Esophagus (tissue), 2 donors: ENCODE measurements around the gene SORCS2. TPM values are rescaled to one million over a fixed set of nuclear protein-coding genes. Genes with fewer than 3 reads are reported as not detected.

Experiments used
- H3K27ac ChIP-seq, 2 donors: one replicate each; pipeline ENCODE4 v1.5.1; 2013; ENCODE audit warnings: low read depth in 2 of 2, mild to moderate bottlenecking in 2 of 2, inconsistent platforms in 1 of 2, low read length in 1 of 2, moderate library complexity in 1 of 2
- H3K27me3 ChIP-seq, 2 donors: one replicate each; pipeline ENCODE4 v1.6.1; 2013; ENCODE audit warnings: low read length in 2 of 2, control low read depth in 1 of 2, mild to moderate bottlenecking in 1 of 2; ENCODE audit not compliant: insufficient read depth in 2 of 2, control insufficient read depth in 1 of 2
- H3K36me3 ChIP-seq, 2 donors: one replicate each; pipeline ENCODE4 v1.6.1; 2013; ENCODE audit warnings: low read length in 1 of 2; ENCODE audit not compliant: control insufficient read depth in 2 of 2, insufficient read depth in 2 of 2
- H3K4me1 ChIP-seq, 2 donors: one replicate each; pipeline ENCODE4 v1.6.1; 2013; ENCODE audit warnings: low read length in 1 of 2; ENCODE audit not compliant: control insufficient read depth in 2 of 2, insufficient read depth in 2 of 2
- H3K4me3 ChIP-seq, 2 donors: one replicate each; pipeline ENCODE4 v1.5.1; 2013; ENCODE audit warnings: low read length in 2 of 2, mild to moderate bottlenecking in 2 of 2, low read depth in 1 of 2, moderate library complexity in 1 of 2
- H3K9me3 ChIP-seq, 2 donors: one replicate each; pipeline ENCODE4 v1.6.1; 2013; ENCODE audit warnings: mild to moderate bottlenecking in 2 of 2, low read depth in 1 of 2, low read length in 1 of 2, moderate library complexity in 1 of 2; ENCODE audit not compliant: control insufficient read depth in 2 of 2, insufficient read depth in 1 of 2
- WGBS, 2 donors: extraction: QIAGEN DNeasy Blood & Tissue Kit; methylation state at CpG; one replicate each; pipeline ENCODE4 v1.1.7; 2013; 5-methylcytosine and 5-hydroxymethylcytosine counted together
- polyA plus RNA-seq, 2 donors: library from polyadenylated mRNA; stranded (reverse); fragments of 200-250 nt; gene quantifications; one replicate each; pipeline ENCODE4 v1.2.3, GENCODE V29; 2013
- donor health status: healthy with polysubstance abuse.
- donor health status: Bipolar disorder and iron deficiency.

Gene SORCS2
- polyA plus RNA-seq, 2 donors: 1.1 to 1.2 TPM

DNA sequence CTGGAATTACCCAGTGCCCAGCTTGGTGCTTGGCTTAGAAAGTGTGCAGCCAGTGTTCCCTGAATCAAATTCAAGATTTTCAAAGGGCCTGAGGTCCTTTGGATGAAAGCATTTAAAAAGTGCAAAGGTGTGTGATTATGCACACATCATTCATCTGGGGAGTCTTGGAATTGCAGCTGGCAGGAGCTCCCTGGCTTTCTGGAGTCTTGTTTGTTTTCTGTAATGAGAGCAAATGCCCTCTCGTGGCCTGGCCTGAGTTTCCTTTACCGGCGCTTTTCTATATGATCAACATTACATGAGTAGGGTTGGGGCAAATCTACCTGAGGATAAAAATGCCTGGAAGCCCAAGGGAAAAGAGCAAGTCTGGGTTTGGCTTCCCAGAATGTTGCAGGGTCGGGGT, 24.6 kb upstream of the SORCS2 start:
- 41 to 44% methylated on average over 4 of the region's 4 CpGs for WGBS, 2 donors
- Histone ChIP-seq H3K27ac (no peak overlapping the region), H3K36me3 (no peaks in the 10 kb centered on the region), H3K9me3 (no peaks in the 10 kb centered on the region), H3K4me3 (no peak overlapping the region), H3K4me1 (peaks cover 0 to 3% of the 10 kb centered on the region in 2 donors), H3K27me3 (no peaks in the 10 kb centered on the region)

DNA sequence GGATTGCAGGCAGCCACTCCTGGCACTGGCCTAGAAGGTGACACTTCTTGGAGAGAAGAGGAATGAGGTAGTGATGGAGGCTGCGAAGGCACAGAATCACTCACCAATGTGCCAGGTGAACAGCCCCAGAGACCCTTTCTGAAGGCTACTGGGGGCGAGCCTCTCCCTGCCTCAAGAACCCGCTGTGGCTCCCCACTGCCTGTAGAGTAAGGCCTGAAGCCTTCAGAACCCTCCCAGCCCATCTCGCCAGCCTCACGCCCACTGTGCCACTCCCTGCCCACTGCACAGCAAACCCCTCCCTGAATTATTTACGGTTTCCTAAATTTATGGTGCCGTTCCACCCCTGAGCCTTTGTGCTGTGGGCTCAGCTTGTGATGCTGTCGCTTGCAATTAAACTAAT, 24.2 kb upstream of the SORCS2 start:
- H3K9me3 ChIP-seq: no peaks in the 10 kb centered on the region
- peaks cover 0 to 3% of the 10 kb centered on the region in 2 donors for H3K4me1 ChIP-seq
- no peak overlapping the region for H3K4me3 ChIP-seq
- H3K27ac ChIP-seq: no peak overlapping the region
- WGBS, 2 donors: 85 to 86% methylated on average over 8 of the region's 8 CpGs
- no peaks in the 10 kb centered on the region for H3K27me3 ChIP-seq
- H3K36me3 ChIP-seq: no peaks in the 10 kb centered on the region

DNA sequence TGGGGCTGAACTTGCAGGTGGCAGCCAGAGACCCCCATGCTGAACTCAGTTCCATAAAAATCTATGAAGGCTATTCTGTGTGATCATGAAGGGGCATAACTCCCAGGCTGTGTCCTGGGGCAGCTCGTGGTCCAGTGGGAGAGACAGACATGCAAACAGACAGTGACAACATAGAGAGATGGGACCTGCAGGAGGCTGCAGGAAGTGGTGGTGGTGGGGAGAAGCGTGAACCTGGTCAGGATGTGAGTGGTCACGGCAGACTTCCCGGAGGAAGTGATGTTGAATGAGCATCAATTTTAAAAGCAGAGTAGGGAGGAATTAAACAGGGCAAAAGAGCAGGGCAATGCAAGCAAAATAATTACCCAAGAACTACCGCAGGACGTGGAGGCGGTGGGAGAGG, 23.2 kb upstream of the SORCS2 start:
- peaks cover 0 to 3% of the 10 kb centered on the region in 2 donors for H3K4me1 ChIP-seq
- no peaks in the 10 kb centered on the region for H3K27me3 ChIP-seq
- no peak overlapping the region for H3K4me3 ChIP-seq
- WGBS, 2 donors: 83 to 85% methylated on average over 7 of the region's 7 CpGs
- H3K36me3 ChIP-seq: no peaks in the 10 kb centered on the region
- H3K9me3 ChIP-seq: no peaks in the 10 kb centered on the region
- H3K27ac ChIP-seq: no peak overlapping the region

DNA sequence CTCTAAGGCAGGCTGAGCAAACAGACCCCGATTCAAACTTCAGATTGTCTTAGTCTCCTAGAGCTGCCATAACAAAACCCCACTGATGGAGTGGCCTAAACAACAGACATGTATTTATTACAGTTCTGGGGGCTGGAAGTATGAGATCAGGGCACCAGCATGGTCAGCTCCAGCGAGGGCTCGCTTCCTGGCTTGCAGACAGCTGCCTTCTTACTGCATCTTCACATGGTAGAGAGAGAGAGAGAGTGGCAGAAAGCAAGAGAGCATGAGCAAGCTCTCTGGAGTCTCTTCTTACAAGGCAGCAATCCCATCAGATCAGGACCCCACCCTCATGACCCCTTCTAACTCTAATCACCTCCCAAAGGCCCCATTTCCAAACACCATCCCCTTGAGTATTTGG, 22.3 kb upstream of the SORCS2 start:
- 81 to 96% methylated on average over 3 of the region's 3 CpGs for WGBS, 2 donors
- Histone ChIP-seq H3K36me3 (no peaks in the 10 kb centered on the region), H3K27ac (no peak overlapping the region), H3K9me3 (no peaks in the 10 kb centered on the region), H3K4me1 (peaks cover 0 to 3% of the 10 kb centered on the region in 2 donors), H3K27me3 (no peaks in the 10 kb centered on the region), H3K4me3 (no peak overlapping the region)

DNA sequence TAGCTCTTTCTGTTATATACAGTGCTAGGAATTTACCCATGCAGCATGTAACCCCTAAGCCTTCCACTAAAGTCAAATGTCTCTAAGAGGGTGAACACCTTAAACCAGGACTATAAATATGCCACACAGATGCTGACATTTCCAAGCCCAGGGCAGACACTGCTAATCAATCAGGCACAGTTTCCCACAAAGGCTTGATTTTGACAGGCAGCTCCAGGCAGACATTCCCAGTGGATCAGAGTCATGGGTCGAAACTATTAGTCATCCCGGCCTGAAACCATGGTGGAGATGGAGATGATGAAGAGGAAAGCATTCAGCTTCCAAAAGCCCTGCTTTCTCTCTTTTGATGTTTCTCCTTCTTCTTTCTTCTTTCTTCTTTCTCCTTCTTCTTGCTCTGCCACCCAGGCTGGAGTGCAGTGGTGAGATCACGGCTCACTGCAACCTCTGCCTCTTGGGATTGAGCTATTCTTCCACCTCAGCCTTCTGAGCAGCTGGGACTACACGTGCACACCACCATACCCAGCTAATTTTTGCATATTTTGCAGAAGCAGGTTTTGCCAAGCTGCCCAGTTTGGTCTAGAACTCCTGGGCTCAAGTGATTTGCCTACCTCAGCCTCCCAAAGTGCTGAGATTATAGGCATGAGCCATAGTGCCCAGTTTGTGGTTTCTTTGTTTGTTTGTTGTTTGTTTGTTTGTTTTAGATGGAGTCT, 21.0 kb upstream of the SORCS2 start:
- peaks cover 0 to 3% of the 10 kb centered on the region in 2 donors for H3K4me1 ChIP-seq
- H3K4me3 ChIP-seq: no peak overlapping the region
- WGBS, 2 donors: 73 to 75% methylated on average over 4 of the region's 4 CpGs

GRCh38 chr4:7172508-7172907, 19.8 kb upstream of the SORCS2 start:
- H3K9me3 ChIP-seq: no peaks in the 10 kb centered on the region
- H3K27ac ChIP-seq: no peak overlapping the region
- WGBS, 2 donors: 90 to 95% methylated on average over 6 of the region's 6 CpGs
- no peaks in the 10 kb centered on the region for H3K27me3 ChIP-seq
- H3K36me3 ChIP-seq: no peaks in the 10 kb centered on the region
- H3K4me3 ChIP-seq: no peak overlapping the region
- H3K4me1 ChIP-seq: no peaks in the 10 kb centered on the region

More for the DNA sequence above, 21.0 kb upstream of the SORCS2 start:
- Histone ChIP-seq H3K27me3 (no peaks in the 10 kb centered on the region), H3K9me3 (no peaks in the 10 kb centered on the region), H3K27ac (no peak overlapping the region), H3K36me3 (no peaks in the 10 kb centered on the region)

- Histone ChIP-seq H3K27me3 (no peaks in the 10 kb centered on the region), H3K4me1 (no peaks in the 10 kb centered on the region), H3K27ac (no peak overlapping the region), H3K9me3 (no peaks in the 10 kb centered on the region), H3K36me3 (no peaks in the 10 kb centered on the region), H3K4me3 (no peak overlapping the region)
- WGBS, 2 donors: 92 to 94% methylated on average over 13 of the region's 13 CpGs
These were observed 19.4 kb upstream of the SORCS2 start for GRCh38 chr4:7172946-7173345.

GRCh38 chr4:7173841-7174449, 18.4 kb upstream of the SORCS2 start:
- H3K27me3 ChIP-seq: no peaks in the 10 kb centered on the region
- H3K4me3 ChIP-seq: no peak overlapping the region
- 70 to 78% methylated on average over 9 of the region's 9 CpGs for WGBS, 2 donors
- H3K4me1 ChIP-seq: no peaks in the 10 kb centered on the region
- no peaks in the 10 kb centered on the region for H3K36me3 ChIP-seq
- no peak overlapping the region for H3K27ac ChIP-seq
- no peaks in the 10 kb centered on the region for H3K9me3 ChIP-seq

DNA sequence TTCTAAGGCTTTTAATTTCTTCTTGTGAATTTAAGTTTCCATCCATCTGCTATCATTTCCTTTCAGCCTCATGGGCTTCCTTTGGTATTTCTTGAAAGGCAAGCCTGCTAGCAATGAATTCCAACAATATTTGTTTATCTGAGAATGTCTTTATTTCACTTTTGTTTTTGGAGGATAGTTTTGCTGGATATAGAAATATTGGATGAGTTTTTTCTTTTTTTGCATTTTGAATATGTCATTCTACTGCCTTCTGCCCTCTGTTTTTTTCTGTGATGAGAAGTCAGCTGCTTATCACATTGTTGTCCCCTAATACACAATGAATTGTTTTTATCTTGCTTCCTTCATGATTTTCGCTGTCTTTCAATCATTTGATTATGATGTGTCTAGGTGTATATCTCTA, 13.2 kb upstream of the SORCS2 start:
- Histone ChIP-seq H3K27ac (no peak overlapping the region), H3K36me3 (no peaks in the 10 kb centered on the region), H3K4me1 (no peaks in the 10 kb centered on the region), H3K4me3 (no peak overlapping the region), H3K27me3 (no peaks in the 10 kb centered on the region), H3K9me3 (no peaks in the 10 kb centered on the region)
- 89 to 100% methylated on average over 1 of the region's 1 CpG for WGBS, 2 donors

DNA sequence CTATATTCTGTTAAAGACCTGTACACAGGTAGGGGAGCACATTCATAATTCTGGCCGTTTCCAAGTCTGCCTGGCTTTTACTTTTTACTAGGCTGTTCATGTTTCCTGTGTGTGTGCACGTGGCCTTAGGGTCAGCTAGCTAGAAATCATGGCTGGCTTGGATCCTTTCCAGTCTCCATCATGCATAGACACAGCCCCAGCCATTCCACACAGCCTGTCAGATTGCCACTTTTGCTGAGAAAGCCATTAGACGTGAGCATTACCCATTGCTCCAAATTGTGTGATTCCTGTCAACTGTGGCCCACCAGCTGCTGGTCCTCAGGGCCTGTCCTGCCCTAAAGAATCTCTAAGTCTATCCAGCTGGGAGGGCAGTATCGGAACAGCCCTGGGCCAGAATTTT, 11.4 kb upstream of the SORCS2 start:
- Histone ChIP-seq H3K27me3 (no peaks in the 10 kb centered on the region), H3K9me3 (no peaks in the 10 kb centered on the region), H3K4me3 (no peak overlapping the region), H3K36me3 (no peaks in the 10 kb centered on the region), H3K4me1 (no peaks in the 10 kb centered on the region), H3K27ac (no peak overlapping the region)
- 62 to 72% methylated on average over 4 of the region's 4 CpGs for WGBS, 2 donors
